Measurements from ENCODE around the gene PPP1R27. TPM values are rescaled to one million over a fixed set of nuclear protein-coding genes. Genes with fewer than 3 reads are reported as not detected.

PPP1R27 gene
- polyA plus RNA-seq, 3 donors, result 0.12 to 0.45 (median 0.17) TPM

- DNase-seq (ENCODE audit: extremely low read depth in 1 of 11, low read depth in 9 of 11, low spot score in 4 of 11), result no peak
Measured at GRCh38 chr17:81792675-81793615, 41.9 kb downstream of the PPP1R27 start.

Other genes with a start within 250 kb of the PPP1R27 start
- gene NPLOC4, start 197.9 kb downstream of the PPP1R27 start, polyA plus RNA-seq (ENCODE audit: insufficient read length in 3 of 3), result 10 to 100 TPM; 53.8 to 73.2 (median 54.3) TPM
- gene TSPAN10, start 197.9 kb downstream of the PPP1R27 start, polyA plus RNA-seq (ENCODE audit: insufficient read length in 3 of 3), result 1 to 10 TPM; 1.5 to 6.6 (median 3.9) TPM
- gene PDE6G, start 178.5 kb downstream of the PPP1R27 start, polyA plus RNA-seq (ENCODE audit: insufficient read length in 3 of 3), result 10 to 100 TPM; 10.0 to 12.1 (median 10.2) TPM
- gene OXLD1, start 168.4 kb downstream of the PPP1R27 start, polyA plus RNA-seq (ENCODE audit: insufficient read length in 3 of 3), result 10 to 100 TPM; 12.5 to 22.3 (median 17.8) TPM
- 10 to 100 TPM; 10.8 to 17.7 (median 14.8) TPM for gene CCDC137, start 168.3 kb downstream of the PPP1R27 start, polyA plus RNA-seq (ENCODE audit: insufficient read length in 3 of 3)
- gene ARL16, start 151.3 kb downstream of the PPP1R27 start, polyA plus RNA-seq (ENCODE audit: insufficient read length in 3 of 3), result 10 to 100 TPM; 46.4 to 53.3 (median 50.0) TPM
- gene HGS, start 151.0 kb downstream of the PPP1R27 start, polyA plus RNA-seq (ENCODE audit: insufficient read length in 3 of 3), result 100 to 1,000 TPM in 2 of 3 donors, 10 to 100 TPM in 1; 87.7 to 111 (median 107) TPM
- 10 to 100 TPM; 40.1 to 60.5 (median 45.7) TPM for gene MRPL12, start 131.7 kb downstream of the PPP1R27 start, polyA plus RNA-seq (ENCODE audit: insufficient read length in 3 of 3)
- 10 to 100 TPM; 11.5 to 19.3 (median 18.9) TPM for gene SLC25A10, start 122.8 kb downstream of the PPP1R27 start, polyA plus RNA-seq (ENCODE audit: insufficient read length in 3 of 3)
- 10 to 100 TPM in 2 of 3 donors, 1 to 10 TPM in 1; 7.1 to 17.7 (median 12.5) TPM for gene GCGR, start 30.9 kb downstream of the PPP1R27 start, polyA plus RNA-seq (ENCODE audit: insufficient read length in 3 of 3)
- gene MCRIP1, start 1.8 kb downstream of the PPP1R27 start, polyA plus RNA-seq (ENCODE audit: insufficient read length in 3 of 3), result 100 to 1,000 TPM in 2 of 3 donors, 10 to 100 TPM in 1; 61.8 to 109 (median 107) TPM
- gene P4HB, start 25.5 kb upstream of the PPP1R27 start, polyA plus RNA-seq (ENCODE audit: insufficient read length in 3 of 3), result 100 to 1,000 TPM; 401 to 475 (median 404) TPM
- 100 to 1,000 TPM; 145 to 242 (median 217) TPM for gene ARHGDIA, start 36.3 kb upstream of the PPP1R27 start, polyA plus RNA-seq (ENCODE audit: insufficient read length in 3 of 3)
- 10 to 100 TPM; 66.5 to 99.3 (median 76.1) TPM for gene ALYREF, start 56.5 kb upstream of the PPP1R27 start, polyA plus RNA-seq (ENCODE audit: insufficient read length in 3 of 3)
- gene ANAPC11, start 56.7 kb upstream of the PPP1R27 start, polyA plus RNA-seq (ENCODE audit: insufficient read length in 3 of 3), result 100 to 1,000 TPM in 1 of 3 donors, 10 to 100 TPM in 2; 63.8 to 110 (median 93.7) TPM
- gene NPB, start 67.2 kb upstream of the PPP1R27 start, polyA plus RNA-seq (ENCODE audit: insufficient read length in 3 of 3), result 1 to 10 TPM in 1 of 3 donors, under 1 TPM in 2; 0.93 to 1.4 (median 0.97) TPM
- 10 to 100 TPM; 40.1 to 48.5 (median 45.5) TPM for gene PCYT2, start 76.3 kb upstream of the PPP1R27 start, polyA plus RNA-seq (ENCODE audit: insufficient read length in 3 of 3)
- gene SIRT7, start 83.1 kb upstream of the PPP1R27 start, polyA plus RNA-seq (ENCODE audit: insufficient read length in 3 of 3), result 10 to 100 TPM; 11.0 to 21.1 (median 14.1) TPM
- gene MAFG, start 92.7 kb upstream of the PPP1R27 start, polyA plus RNA-seq (ENCODE audit: insufficient read length in 3 of 3), result 10 to 100 TPM; 12.4 to 14.8 (median 13.8) TPM
- gene PYCR1, start 102.2 kb upstream of the PPP1R27 start, polyA plus RNA-seq (ENCODE audit: insufficient read length in 3 of 3), result 10 to 100 TPM; 22.6 to 39.4 (median 26.8) TPM
- gene MYADML2, start 112.2 kb upstream of the PPP1R27 start, polyA plus RNA-seq (ENCODE audit: insufficient read length in 3 of 3), result under 1 TPM; 0.10 to 0.30 (median 0.14) TPM
- gene NOTUM, start 126.1 kb upstream of the PPP1R27 start, polyA plus RNA-seq (ENCODE audit: insufficient read length in 3 of 3), result 1 to 10 TPM; 1.9 to 3.5 (median 3.3) TPM
- 10 to 100 TPM; 20.1 to 39.0 (median 35.2) TPM for gene ASPSCR1, start 142.6 kb upstream of the PPP1R27 start, polyA plus RNA-seq (ENCODE audit: insufficient read length in 3 of 3)
- gene CENPX, start 187.8 kb upstream of the PPP1R27 start, polyA plus RNA-seq (ENCODE audit: insufficient read length in 3 of 3), result 10 to 100 TPM; 28.8 to 47.2 (median 40.8) TPM
- 10 to 100 TPM; 10.8 to 17.5 (median 15.7) TPM for gene LRRC45, start 188.3 kb upstream of the PPP1R27 start, polyA plus RNA-seq (ENCODE audit: insufficient read length in 3 of 3)
- 10 to 100 TPM in 2 of 3 donors, 1 to 10 TPM in 1; 8.3 to 16.2 (median 11.7) TPM for gene RAC3, start 196.6 kb upstream of the PPP1R27 start, polyA plus RNA-seq (ENCODE audit: insufficient read length in 3 of 3)
- gene DCXR, start 202.6 kb upstream of the PPP1R27 start, polyA plus RNA-seq (ENCODE audit: insufficient read length in 3 of 3), result 100 to 1,000 TPM in 1 of 3 donors, 10 to 100 TPM in 2; 78.9 to 120 (median 88.7) TPM
- gene RFNG, start 216.8 kb upstream of the PPP1R27 start, polyA plus RNA-seq (ENCODE audit: insufficient read length in 3 of 3), result 10 to 100 TPM; 28.5 to 57.8 (median 47.2) TPM
- 100 to 1,000 TPM in 2 of 3 donors, 10 to 100 TPM in 1; 98.3 to 138 (median 132) TPM for gene GPS1, start 216.8 kb upstream of the PPP1R27 start, polyA plus RNA-seq (ENCODE audit: insufficient read length in 3 of 3)
- gene DUS1L, start 230.8 kb upstream of the PPP1R27 start, polyA plus RNA-seq (ENCODE audit: insufficient read length in 3 of 3), result 10 to 100 TPM; 66.2 to 92.0 (median 90.5) TPM